Heart left ventricle (tissue), 13 donors: Measurements from ENCODE around the gene MAST1.
"Not testable (repeated sequence)": the region's sequence is repeated elsewhere in the genome, so short reads cannot be mapped to it uniquely, and the experiment has no call there.

Source experiments
- POLR2A ChIP-seq, 2 donors: fragments of 450-650 bp; IDR thresholded peaks; one replicate each; pipeline ENCODE4 v1.6.1; 2017; ENCODE audit warnings: antibody characterized with exemption in 2 of 2, mild to moderate bottlenecking in 2 of 2, moderate library complexity in 2 of 2
- TF ChIP-seq, protein P1 (sequence below), 12 donors: fragments of 200-600 bp; sonication (generic) in 4 of 12; IDR thresholded peaks; one replicate each; pipeline versions ENCODE4 v1.5.0 to v1.8.0; 2018 to 2022; ENCODE audit warnings: antibody characterized with exemption in 12 of 12, mild to moderate bottlenecking in 5 of 12
- donor health status: ischemic (EF 13 %, LVEDD 7.1; RV severe dilation, severe dysfunction).
- donor health status: DM: no; HTN: yes; CAD: no.
- donor health status: DM: no; HTN: no; CAD: no.
- donor health status: ischemic (EF 25% LVEDD 6.9; RV normal size, moderate dysfunction).
- donor health status: ischemic (EF 25% LVEDD 5.7; RV mildly dilated, moderate dysfunction).
- donor health status: ischemic (EF 35%, LVEDD 5.7; RV mildly dilated, moderate dysfunction).
- donor health status: nonischemic (EF 11% LVEDD 7.7; RV severe dilation, severe dysfunction).
- donor health status: DM: yes; HTN: yes; CAD: no.
- donor health status: PGD.
- donor health status: ischemic (EF 29% LVEDD 5.4; RV normal size, mild dysfunction).
- donor health status: nonischemic (EF 23%, LVEDD 6.1; RV moderate dilation, normal function).

DNA sequence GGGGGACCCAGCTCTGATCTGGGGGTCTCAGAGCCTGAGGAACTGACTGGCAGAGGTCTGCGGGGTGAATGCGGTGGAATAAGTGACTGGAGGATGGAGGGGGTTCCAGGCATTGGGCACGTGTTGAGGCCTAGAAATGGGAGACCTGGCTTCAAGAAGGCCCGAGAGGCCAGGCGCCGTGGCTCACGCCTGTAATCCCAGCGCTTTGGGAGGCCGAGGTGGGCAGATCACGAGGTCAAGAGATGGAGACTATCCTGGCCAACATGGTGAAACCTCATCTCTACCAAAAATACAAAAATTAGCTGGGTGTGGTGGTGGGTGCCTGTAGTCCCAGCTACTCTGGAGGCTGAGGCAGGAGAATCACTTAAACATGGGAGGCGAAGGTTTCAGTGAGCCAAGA lies 20.5 kb upstream of the MAST1 start:
- TF ChIP-seq, protein P1, sequence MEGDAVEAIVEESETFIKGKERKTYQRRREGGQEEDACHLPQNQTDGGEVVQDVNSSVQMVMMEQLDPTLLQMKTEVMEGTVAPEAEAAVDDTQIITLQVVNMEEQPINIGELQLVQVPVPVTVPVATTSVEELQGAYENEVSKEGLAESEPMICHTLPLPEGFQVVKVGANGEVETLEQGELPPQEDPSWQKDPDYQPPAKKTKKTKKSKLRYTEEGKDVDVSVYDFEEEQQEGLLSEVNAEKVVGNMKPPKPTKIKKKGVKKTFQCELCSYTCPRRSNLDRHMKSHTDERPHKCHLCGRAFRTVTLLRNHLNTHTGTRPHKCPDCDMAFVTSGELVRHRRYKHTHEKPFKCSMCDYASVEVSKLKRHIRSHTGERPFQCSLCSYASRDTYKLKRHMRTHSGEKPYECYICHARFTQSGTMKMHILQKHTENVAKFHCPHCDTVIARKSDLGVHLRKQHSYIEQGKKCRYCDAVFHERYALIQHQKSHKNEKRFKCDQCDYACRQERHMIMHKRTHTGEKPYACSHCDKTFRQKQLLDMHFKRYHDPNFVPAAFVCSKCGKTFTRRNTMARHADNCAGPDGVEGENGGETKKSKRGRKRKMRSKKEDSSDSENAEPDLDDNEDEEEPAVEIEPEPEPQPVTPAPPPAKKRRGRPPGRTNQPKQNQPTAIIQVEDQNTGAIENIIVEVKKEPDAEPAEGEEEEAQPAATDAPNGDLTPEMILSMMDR (IDR thresholded peaks at IDR 0.05), result not testable (repeated sequence)
- not testable (repeated sequence) for TF ChIP-seq POLR2A (IDR thresholded peaks at IDR 0.05)
